Measurements from ENCODE around the gene MCTP2. TPM values are rescaled to one million over a fixed set of nuclear protein-coding genes. Genes with fewer than 3 reads are reported as not detected.

The MCTP2 gene
- total RNA-seq, 1 experiment from 2014 or later: 0.15 TPM

GRCh38 chr15:94363382-94363781 lies 132.0 kb downstream of the MCTP2 start:
- intact Hi-C loops (cut with micrococcal nuclease; ENCODE audit: unreplicated experiment) (no loop called here), in situ Hi-C loops (cut with HindIII; ENCODE audit: low pct_unique_long_range_greater_than_20kb, low sequenced_read_pairs) (no loop called here)
- Histone ChIP-seq H3K9me3 (ENCODE audit: control insufficient read depth, insufficient read depth, low read depth, low read length) (no peaks in the 10 kb centered on the region), H3K4me1 (ENCODE audit: control insufficient read depth, insufficient read depth, low read length) (no peaks in the 10 kb centered on the region), H3K27me3 (ENCODE audit: control insufficient read depth, insufficient read depth, low read length) (no peaks in the 10 kb centered on the region), H3K27ac (ENCODE audit: low read length) (no peak overlapping the region), H3K4me3 (ENCODE audit: low read depth in 2 of 2, low read length in 2 of 2) (no peak overlapping the region), H3K36me3 (ENCODE audit: control insufficient read depth, insufficient read depth, low read length) (no peaks in the 10 kb centered on the region)
- BruUV-seq (replicated peaks): no TSS peak
- TF ChIP-seq, protein P1, sequence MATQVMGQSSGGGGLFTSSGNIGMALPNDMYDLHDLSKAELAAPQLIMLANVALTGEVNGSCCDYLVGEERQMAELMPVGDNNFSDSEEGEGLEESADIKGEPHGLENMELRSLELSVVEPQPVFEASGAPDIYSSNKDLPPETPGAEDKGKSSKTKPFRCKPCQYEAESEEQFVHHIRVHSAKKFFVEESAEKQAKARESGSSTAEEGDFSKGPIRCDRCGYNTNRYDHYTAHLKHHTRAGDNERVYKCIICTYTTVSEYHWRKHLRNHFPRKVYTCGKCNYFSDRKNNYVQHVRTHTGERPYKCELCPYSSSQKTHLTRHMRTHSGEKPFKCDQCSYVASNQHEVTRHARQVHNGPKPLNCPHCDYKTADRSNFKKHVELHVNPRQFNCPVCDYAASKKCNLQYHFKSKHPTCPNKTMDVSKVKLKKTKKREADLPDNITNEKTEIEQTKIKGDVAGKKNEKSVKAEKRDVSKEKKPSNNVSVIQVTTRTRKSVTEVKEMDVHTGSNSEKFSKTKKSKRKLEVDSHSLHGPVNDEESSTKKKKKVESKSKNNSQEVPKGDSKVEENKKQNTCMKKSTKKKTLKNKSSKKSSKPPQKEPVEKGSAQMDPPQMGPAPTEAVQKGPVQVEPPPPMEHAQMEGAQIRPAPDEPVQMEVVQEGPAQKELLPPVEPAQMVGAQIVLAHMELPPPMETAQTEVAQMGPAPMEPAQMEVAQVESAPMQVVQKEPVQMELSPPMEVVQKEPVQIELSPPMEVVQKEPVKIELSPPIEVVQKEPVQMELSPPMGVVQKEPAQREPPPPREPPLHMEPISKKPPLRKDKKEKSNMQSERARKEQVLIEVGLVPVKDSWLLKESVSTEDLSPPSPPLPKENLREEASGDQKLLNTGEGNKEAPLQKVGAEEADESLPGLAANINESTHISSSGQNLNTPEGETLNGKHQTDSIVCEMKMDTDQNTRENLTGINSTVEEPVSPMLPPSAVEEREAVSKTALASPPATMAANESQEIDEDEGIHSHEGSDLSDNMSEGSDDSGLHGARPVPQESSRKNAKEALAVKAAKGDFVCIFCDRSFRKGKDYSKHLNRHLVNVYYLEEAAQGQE (IDR thresholded peaks at IDR 0.05; ENCODE audit: insufficient read depth in 1 of 2, low read depth in 2 of 2, low read length in 1 of 2): no peak
- no peak for TF ChIP-seq SIN3A (IDR thresholded peaks at IDR 0.05; ENCODE audit: borderline replicate concordance, insufficient read depth, low read depth, low read length)
- no peak for TF ChIP-seq POLR2AphosphoS5 (IDR thresholded peaks at IDR 0.05; ENCODE audit: low read depth, low read length)
- TF ChIP-seq TCF7L2 (IDR thresholded peaks at IDR 0.05; ENCODE audit: low read depth, low read length): no peak
- TF ChIP-seq, protein P2, sequence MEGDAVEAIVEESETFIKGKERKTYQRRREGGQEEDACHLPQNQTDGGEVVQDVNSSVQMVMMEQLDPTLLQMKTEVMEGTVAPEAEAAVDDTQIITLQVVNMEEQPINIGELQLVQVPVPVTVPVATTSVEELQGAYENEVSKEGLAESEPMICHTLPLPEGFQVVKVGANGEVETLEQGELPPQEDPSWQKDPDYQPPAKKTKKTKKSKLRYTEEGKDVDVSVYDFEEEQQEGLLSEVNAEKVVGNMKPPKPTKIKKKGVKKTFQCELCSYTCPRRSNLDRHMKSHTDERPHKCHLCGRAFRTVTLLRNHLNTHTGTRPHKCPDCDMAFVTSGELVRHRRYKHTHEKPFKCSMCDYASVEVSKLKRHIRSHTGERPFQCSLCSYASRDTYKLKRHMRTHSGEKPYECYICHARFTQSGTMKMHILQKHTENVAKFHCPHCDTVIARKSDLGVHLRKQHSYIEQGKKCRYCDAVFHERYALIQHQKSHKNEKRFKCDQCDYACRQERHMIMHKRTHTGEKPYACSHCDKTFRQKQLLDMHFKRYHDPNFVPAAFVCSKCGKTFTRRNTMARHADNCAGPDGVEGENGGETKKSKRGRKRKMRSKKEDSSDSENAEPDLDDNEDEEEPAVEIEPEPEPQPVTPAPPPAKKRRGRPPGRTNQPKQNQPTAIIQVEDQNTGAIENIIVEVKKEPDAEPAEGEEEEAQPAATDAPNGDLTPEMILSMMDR (IDR thresholded peaks at IDR 0.05): no peak
- DNase-seq (ENCODE audit: low read depth, low spot score) (no peak), ATAC-seq (no peak)
- CTCF ChIA-PET: no interaction called here
- POLR2A ChIA-PET: no interaction called here

DNA sequence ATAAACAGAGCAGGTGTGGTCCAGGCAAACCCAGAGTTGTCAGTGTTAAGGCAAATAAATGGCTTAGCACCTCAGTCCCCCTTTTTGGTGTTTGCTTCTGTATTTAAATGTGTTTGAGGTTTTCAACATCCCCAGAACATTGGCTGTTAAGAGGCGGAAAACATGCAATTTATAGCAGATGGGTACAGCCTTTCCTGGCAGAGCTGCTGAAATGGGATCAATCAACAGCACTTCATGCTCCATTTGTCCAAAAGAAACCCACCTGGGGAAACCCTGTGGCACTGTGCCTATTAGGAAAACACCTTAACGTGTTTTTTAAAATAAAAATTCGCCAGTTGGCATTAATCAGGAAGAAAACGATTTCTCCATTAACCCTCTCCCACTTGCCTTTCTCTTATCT lies 135.4 kb downstream of the MCTP2 start:
- no TSS peak for BruUV-seq (replicated peaks)
- H3K4me1 ChIP-seq (ENCODE audit: control insufficient read depth, insufficient read depth, low read length): no peaks in the 10 kb centered on the region
- ChIA-PET POLR2A (no interaction called here), CTCF (no interaction called here)
- H3K27ac ChIP-seq (ENCODE audit: low read length): no peak overlapping the region
- ATAC-seq: no peak
- H3K36me3 ChIP-seq (ENCODE audit: control insufficient read depth, insufficient read depth, low read length): no peaks in the 10 kb centered on the region
- intact Hi-C loops (cut with micrococcal nuclease; ENCODE audit: unreplicated experiment): no loop called here
- no peaks in the 10 kb centered on the region for H3K27me3 ChIP-seq (ENCODE audit: control insufficient read depth, insufficient read depth, low read length)
- in situ Hi-C loops (cut with HindIII; ENCODE audit: low pct_unique_long_range_greater_than_20kb, low sequenced_read_pairs): no loop called here
- no peak for DNase-seq (ENCODE audit: low read depth, low spot score)
- H3K4me3 ChIP-seq (ENCODE audit: low read depth in 2 of 2, low read length in 2 of 2): no peak overlapping the region
- H3K9me3 ChIP-seq (ENCODE audit: control insufficient read depth, insufficient read depth, low read depth, low read length): no peaks in the 10 kb centered on the region
- no peak for TF ChIP-seq TCF7L2 (IDR thresholded peaks at IDR 0.05; ENCODE audit: low read depth, low read length)
- TF ChIP-seq, protein P2 (IDR thresholded peaks at IDR 0.05): no peak
- TF ChIP-seq POLR2AphosphoS5 (IDR thresholded peaks at IDR 0.05; ENCODE audit: low read depth, low read length): no peak
- TF ChIP-seq, protein P1 (IDR thresholded peaks at IDR 0.05; ENCODE audit: insufficient read depth in 1 of 2, low read depth in 2 of 2, low read length in 1 of 2): no peak
- TF ChIP-seq SIN3A (IDR thresholded peaks at IDR 0.05; ENCODE audit: borderline replicate concordance, insufficient read depth, low read depth, low read length): no peak

All from Panc1 (cell line).